OCI-LY1 (cell line): ENCODE data around the gene STRADB.

Experiments used
- H2AFZ ChIP-seq: fragments of 200-600 bp; sonication (generic), shearing (Covaris generic); 2 replicates; pipeline ENCODE4 v1.6.0; 2014; ENCODE audit warnings: antibody characterized with exemption, mild to moderate bottlenecking, low read length
- H3F3A ChIP-seq: fragments of 200-600 bp; sonication (generic), shearing (Covaris generic); 2 replicates; pipeline ENCODE4 v1.6.0; 2014; ENCODE audit warnings: mild to moderate bottlenecking, antibody characterized with exemption, low read length, moderate library complexity; ENCODE audit not compliant: insufficient read depth
- H3K27ac ChIP-seq: fragments of 200-600 bp; sonication (generic); 2 replicates; pipeline ENCODE4 v1.5.1; 2014; ENCODE audit warnings: low read length, mixed run types, mild to moderate bottlenecking, low read depth; ENCODE audit not compliant: poor library complexity, severe bottlenecking
- H3K27me3 ChIP-seq: fragments of 200-600 bp; sonication (generic); 2 replicates; pipeline ENCODE4 v1.6.0; 2014; ENCODE audit warnings: antibody characterized with exemption, mild to moderate bottlenecking, low read length, moderate library complexity; ENCODE audit not compliant: insufficient read depth
- H3K36me3 ChIP-seq: fragments of 200-600 bp; sonication (generic); 2 replicates; pipeline ENCODE4 v1.6.1; 2014; ENCODE audit warnings: mild to moderate bottlenecking, antibody characterized with exemption, low read length, moderate library complexity, mixed read lengths; ENCODE audit not compliant: insufficient read depth
- H3K4me1 ChIP-seq: fragments of 200-600 bp; sonication (generic); 2 replicates; pipeline ENCODE4 v1.5.1; 2014; ENCODE audit warnings: mild to moderate bottlenecking, low read length, moderate library complexity; ENCODE audit not compliant: insufficient read depth, severe bottlenecking
- H3K4me2 ChIP-seq: fragments of 200-600 bp; sonication (generic), shearing (Covaris generic); 2 replicates; pipeline ENCODE4 v1.6.1; 2014; ENCODE audit warnings: low read length
- H3K4me3 ChIP-seq: fragments of 200-600 bp; sonication (generic); 2 replicates; pipeline ENCODE4 v1.5.1; 2014; ENCODE audit warnings: low read length, low read depth, mild to moderate bottlenecking, mixed read lengths; ENCODE audit not compliant: poor library complexity, severe bottlenecking
- H3K79me2 ChIP-seq: fragments of 200-600 bp; shearing (Covaris generic); 2 replicates; pipeline ENCODE4 v1.6.1; 2016; ENCODE audit warnings: mixed run types, low read length, mixed read lengths; ENCODE audit not compliant: insufficient read depth
- H3K9ac ChIP-seq: fragments of 200-600 bp; sonication (generic), shearing (Covaris generic); 2 replicates; pipeline ENCODE4 v1.6.1; 2014; ENCODE audit warnings: mild to moderate bottlenecking, low read length, mixed read lengths
- H3K9me2 ChIP-seq: fragments of 200-600 bp; sonication (generic), shearing (Covaris generic); 2 replicates; pipeline ENCODE4 v1.6.1; 2014; ENCODE audit warnings: low read depth, mild to moderate bottlenecking, low read length, mixed read lengths
- H3K9me3 ChIP-seq: fragments of 200-600 bp; shearing (Covaris generic); 2 replicates; pipeline ENCODE4 v1.6.1; 2014; ENCODE audit warnings: low read length, mixed read lengths
- H4K20me1 ChIP-seq: fragments of 200-600 bp; sonication (generic), shearing (Covaris generic); 2 replicates; pipeline ENCODE4 v1.6.0; 2016; ENCODE audit warnings: mild to moderate bottlenecking, low read length; ENCODE audit not compliant: insufficient read depth
- CTCF ChIP-seq: fragments of 200-600 bp; sonication (generic), shearing (Covaris generic); IDR thresholded peaks from 2 replicates; pipeline ENCODE4 v1.5.1; 2017; ENCODE audit warnings: mild to moderate bottlenecking, antibody characterized with exemption, low read length, moderate library complexity, mixed read lengths
- EZH2 ChIP-seq: fragments of 200-600 bp; sonication (generic), shearing (Covaris generic); IDR thresholded peaks from 2 replicates; pipeline ENCODE4 v1.8.0; 2017; ENCODE audit warnings: borderline replicate concordance, mixed run types, mild to moderate bottlenecking, antibody characterized with exemption, low read length, moderate library complexity, mixed read lengths

The STRADB gene

GRCh38 chr2:201466050-201466675 is 14.6 kb downstream of the STRADB start:
- H2AFZ ChIP-seq, result no peak overlapping the region
- no peak overlapping the region for H3K4me2 ChIP-seq
- no peak overlapping the region for H3K27ac ChIP-seq
- no peak overlapping the region for H3K9ac ChIP-seq
- no peaks in the 10 kb centered on the region for H3K27me3 ChIP-seq
- no peaks in the 10 kb centered on the region for H3K36me3 ChIP-seq
- no peaks in the 10 kb centered on the region for H3K4me1 ChIP-seq
- no peaks in the 10 kb centered on the region for H3F3A ChIP-seq
- no peaks in the 10 kb centered on the region for H4K20me1 ChIP-seq
- no peaks in the 10 kb centered on the region for H3K9me3 ChIP-seq
- H3K4me3 ChIP-seq, result no peak overlapping the region
- H3K79me2 ChIP-seq, result no peaks in the 10 kb centered on the region
- no peaks in the 10 kb centered on the region for H3K9me2 ChIP-seq
- TF ChIP-seq EZH2 (no peak), CTCF (no peak)

- Histone ChIP-seq H3K9me2 (no peaks in the 10 kb centered on the region), H2AFZ (no peak overlapping the region), H3K4me2 (no peak overlapping the region), H3K27ac (no peak overlapping the region), H3K27me3 (no peaks in the 10 kb centered on the region), H3K79me2 (no peaks in the 10 kb centered on the region), H4K20me1 (no peaks in the 10 kb centered on the region), H3K4me3 (no peak overlapping the region), H3K4me1 (no peaks in the 10 kb centered on the region), H3K36me3 (no peaks in the 10 kb centered on the region), H3F3A (no peaks in the 10 kb centered on the region), H3K9ac (no peak overlapping the region), H3K9me3 (no peaks in the 10 kb centered on the region)
- TF ChIP-seq CTCF (no peak), EZH2 (no peak)
Measured at GRCh38 chr2:201467666-201468065, 16.1 kb downstream of the STRADB start.

DNA sequence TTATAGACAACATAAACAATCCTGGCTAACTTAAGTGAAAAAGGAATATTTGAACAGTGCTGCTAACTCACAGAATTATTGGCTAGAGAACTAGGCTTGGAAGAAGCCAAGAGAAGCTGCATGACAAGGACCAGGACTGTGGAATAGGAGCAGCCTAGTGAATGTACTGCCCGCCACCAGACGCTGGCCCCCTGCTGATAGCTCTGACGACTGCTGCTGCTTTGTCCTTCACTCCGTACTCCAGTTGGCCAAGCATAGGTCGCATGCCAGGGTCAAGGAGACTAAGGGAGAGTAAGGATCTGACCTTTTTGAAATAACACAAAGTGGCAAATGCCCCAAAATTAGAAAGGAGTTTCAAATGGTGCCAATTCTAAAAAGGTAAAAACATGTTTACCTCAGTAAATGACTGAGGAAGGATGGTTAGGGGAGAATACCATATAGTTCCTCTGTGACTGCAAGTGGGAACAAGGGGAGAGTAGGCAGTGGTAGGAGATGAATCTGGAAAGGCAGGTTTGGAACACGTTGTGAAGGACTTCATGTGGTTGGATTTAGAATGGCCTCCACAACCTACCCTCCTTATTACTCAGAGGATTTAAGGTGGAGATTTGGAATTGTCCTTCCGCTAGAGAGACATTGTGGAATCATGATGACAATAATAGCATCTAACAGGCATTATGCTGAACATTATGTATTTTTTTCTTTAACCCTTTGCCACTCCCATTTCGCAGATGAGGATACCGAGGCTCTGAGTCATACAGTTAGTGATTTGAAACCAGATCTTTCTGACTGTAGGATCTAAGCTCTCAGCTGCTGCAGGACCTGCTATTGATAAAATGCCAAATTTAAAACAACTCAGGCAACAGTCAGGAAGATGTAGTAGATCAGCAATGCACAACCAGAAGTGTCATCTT is 19.5 kb downstream of the STRADB start:
- H3K9me2 ChIP-seq, result no peaks in the 10 kb centered on the region
- H3K27ac ChIP-seq, result no peak overlapping the region

More for the DNA sequence above, 19.5 kb downstream of the STRADB start:
- H3K27me3 ChIP-seq, result no peaks in the 10 kb centered on the region
- no peaks in the 10 kb centered on the region for H3K9me3 ChIP-seq
- no peak overlapping the region for H3K4me2 ChIP-seq
- no peak overlapping the region for H2AFZ ChIP-seq
- H3K4me1 ChIP-seq, result no peaks in the 10 kb centered on the region
- no peak overlapping the region for H3K9ac ChIP-seq
- H3K79me2 ChIP-seq, result no peaks in the 10 kb centered on the region
- TF ChIP-seq EZH2 (no peak), CTCF (no peak)
- H3F3A ChIP-seq, result no peaks in the 10 kb centered on the region
- no peak overlapping the region for H3K4me3 ChIP-seq
- no peaks in the 10 kb centered on the region for H3K36me3 ChIP-seq
- no peaks in the 10 kb centered on the region for H4K20me1 ChIP-seq
